ENCODE data around the gene PRKAG1. TPM values are rescaled to one million over a fixed set of nuclear protein-coding genes. Genes with fewer than 3 reads are reported as not detected.

PRKAG1 gene
- total RNA-seq, 1 donor from 2014 or later: 68.5 TPM

DNA sequence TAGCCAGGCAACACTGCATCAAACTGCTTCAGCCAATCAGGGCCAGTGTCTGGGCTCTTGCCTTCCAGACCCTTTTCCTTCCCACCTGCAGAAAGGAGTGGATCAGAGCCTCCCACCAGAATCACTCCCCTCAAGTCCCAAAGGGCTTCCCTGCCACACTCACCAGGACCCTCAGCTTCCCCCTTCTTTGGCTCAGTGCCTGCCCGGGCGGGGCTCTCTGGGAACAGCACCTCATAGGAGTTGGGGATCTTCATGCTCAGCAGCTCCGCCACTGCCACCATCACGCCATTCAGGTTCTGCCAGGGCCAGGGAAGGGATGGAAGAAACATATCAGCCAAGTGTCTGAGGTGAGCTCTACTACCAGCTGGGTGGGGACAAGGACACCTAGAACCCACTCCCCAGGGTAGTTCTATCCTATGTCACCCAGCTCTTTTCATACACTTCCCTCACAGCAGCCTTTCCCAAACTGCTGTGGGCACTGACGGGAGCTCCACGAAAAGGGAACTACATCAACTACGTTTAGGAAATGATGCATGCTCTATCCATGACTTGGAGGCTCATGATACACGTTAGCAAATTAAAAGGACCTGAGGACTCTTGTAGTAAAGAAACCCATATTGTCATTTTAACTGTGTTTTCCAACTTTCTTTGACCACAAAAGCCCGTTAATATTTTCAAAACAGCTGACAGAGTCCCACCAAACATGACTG lies 9.4 kb upstream of the PRKAG1 start:
- DNase-seq (ENCODE audit: low read depth): no peak
- Histone ChIP-seq H3K27me3 (ENCODE audit: control insufficient read depth, insufficient read depth, low read length) (no peaks in the 10 kb centered on the region), H3K4me3 (ENCODE audit: low read depth, low read length) (no peak overlapping the region), H3K36me3 (ENCODE audit: control insufficient read depth, insufficient read depth, low read length) (peaks cover 7% of the 10 kb centered on the region)
- TF ChIP-seq, protein P1, sequence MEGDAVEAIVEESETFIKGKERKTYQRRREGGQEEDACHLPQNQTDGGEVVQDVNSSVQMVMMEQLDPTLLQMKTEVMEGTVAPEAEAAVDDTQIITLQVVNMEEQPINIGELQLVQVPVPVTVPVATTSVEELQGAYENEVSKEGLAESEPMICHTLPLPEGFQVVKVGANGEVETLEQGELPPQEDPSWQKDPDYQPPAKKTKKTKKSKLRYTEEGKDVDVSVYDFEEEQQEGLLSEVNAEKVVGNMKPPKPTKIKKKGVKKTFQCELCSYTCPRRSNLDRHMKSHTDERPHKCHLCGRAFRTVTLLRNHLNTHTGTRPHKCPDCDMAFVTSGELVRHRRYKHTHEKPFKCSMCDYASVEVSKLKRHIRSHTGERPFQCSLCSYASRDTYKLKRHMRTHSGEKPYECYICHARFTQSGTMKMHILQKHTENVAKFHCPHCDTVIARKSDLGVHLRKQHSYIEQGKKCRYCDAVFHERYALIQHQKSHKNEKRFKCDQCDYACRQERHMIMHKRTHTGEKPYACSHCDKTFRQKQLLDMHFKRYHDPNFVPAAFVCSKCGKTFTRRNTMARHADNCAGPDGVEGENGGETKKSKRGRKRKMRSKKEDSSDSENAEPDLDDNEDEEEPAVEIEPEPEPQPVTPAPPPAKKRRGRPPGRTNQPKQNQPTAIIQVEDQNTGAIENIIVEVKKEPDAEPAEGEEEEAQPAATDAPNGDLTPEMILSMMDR (IDR thresholded peaks at IDR 0.05; ENCODE audit: insufficient read depth, low read length, poor library complexity, severe bottlenecking): no peak

DNA sequence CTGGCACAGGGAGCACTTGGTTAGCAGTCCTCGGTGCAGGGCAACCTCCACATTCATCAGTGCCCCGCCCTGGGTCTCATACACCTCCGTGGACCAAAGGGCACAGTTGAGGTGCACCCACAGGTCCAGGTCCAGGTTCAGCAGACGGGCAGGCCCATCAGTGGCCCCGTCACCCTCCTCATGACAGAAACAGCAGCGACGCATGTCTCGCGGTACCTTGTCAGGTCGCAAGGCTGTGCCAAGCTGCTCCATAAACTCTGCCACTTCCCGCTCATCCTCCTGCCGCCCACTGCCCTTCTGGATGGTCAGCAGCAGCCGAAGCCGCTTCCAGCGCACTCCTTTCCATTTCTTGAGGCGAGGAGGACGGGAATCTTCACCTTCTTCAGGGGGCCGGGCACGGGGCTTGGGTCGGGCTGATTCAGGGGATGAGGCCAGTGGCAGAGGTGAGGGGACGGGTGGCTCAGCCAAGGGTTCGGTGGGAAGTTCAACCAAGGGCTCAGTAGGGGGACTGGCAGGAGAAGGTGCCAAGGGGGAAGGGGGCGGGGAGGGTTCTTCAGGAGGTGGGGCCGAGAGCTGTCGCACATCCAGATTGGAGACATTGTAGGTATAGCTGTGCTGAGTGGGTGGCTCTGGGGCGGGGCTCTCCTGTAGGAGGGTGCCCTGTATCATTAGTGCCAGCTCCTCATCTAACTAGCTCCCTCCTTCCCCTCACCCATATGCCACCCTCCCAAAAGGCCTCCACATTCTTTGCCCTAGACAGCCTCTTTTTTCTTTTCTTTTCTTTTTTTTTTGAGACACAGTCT lies 8.3 kb upstream of the PRKAG1 start:
- Histone ChIP-seq H3K4me3 (ENCODE audit: low read depth, low read length) (no peak overlapping the region), H3K36me3 (ENCODE audit: control insufficient read depth, insufficient read depth, low read length) (peaks cover 5% of the 10 kb centered on the region), H3K27me3 (ENCODE audit: control insufficient read depth, insufficient read depth, low read length) (no peaks in the 10 kb centered on the region)
- TF ChIP-seq, protein P1 (IDR thresholded peaks at IDR 0.05; ENCODE audit: insufficient read depth, low read length, poor library complexity, severe bottlenecking): no peak
- DNase-seq (ENCODE audit: low read depth): no peak

DNA sequence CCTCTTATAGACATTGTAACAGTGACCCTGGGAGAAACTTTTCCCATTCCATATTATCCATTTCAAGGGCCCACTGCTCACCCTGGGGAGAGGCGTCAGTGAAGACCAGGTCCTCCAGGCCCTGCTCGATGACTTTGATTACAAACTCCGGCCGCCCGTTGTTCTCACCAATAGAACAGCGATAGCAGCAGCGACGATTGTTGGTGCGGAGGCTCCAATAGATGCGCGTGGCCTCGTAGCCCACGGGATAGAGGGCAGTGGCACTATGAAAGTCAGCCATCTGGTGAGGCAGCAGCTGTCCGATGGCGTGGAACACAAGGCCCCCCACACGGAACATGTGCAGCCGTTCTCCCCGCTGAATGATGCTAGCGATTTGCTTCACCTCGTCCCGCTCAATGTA lies 7.5 kb upstream of the PRKAG1 start:
- Histone ChIP-seq H3K4me3 (ENCODE audit: low read depth, low read length) (no peak overlapping the region), H3K36me3 (ENCODE audit: control insufficient read depth, insufficient read depth, low read length) (peaks cover 4% of the 10 kb centered on the region), H3K27me3 (ENCODE audit: control insufficient read depth, insufficient read depth, low read length) (no peaks in the 10 kb centered on the region)
- TF ChIP-seq, protein P1 (IDR thresholded peaks at IDR 0.05; ENCODE audit: insufficient read depth, low read length, poor library complexity, severe bottlenecking): no peak
- no peak for DNase-seq (ENCODE audit: low read depth)

DNA sequence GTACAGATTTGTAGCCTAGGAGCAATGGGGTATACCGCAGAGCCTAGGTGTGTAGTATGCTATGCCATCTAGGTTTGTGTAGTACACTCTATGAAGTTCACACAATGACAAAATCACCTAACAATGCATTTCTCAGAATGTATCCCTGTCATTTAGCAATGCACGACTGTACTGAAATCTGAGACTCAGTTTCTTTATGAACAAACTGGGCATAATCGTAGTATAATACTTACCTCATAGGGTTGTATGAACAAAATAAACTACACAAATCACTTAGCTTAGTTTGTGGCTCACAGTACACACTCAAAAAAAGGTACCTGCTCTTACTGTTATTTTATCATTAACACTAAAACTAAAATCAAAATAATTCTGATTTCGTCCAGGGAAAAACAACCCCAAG lies 6.9 kb upstream of the PRKAG1 start:
- DNase-seq (ENCODE audit: low read depth): no peak
- peaks cover 4% of the 10 kb centered on the region for H3K36me3 ChIP-seq (ENCODE audit: control insufficient read depth, insufficient read depth, low read length)

DNA sequence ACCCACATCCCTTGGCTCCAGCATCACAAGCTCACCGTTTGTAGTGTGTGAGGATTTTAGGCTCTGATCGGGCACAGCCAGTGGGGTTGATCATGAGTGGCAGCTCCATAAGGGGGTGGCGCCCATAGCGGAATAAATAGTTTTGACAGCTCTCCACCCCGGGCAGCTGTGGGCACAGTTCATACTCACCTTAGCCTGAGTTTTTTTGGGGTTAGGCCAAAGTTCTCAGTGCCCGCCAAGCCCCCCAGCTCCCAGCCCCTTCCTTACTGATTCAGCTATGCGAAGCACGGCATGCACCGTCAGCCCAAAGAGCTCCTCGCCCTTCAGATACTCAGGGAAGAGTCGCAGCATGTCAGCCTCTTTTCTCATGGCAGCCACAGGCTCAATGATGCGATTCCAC lies 6.0 kb upstream of the PRKAG1 start:
- TF ChIP-seq, protein P1 (IDR thresholded peaks at IDR 0.05; ENCODE audit: insufficient read depth, low read length, poor library complexity, severe bottlenecking): no peak
- no peak overlapping the region for H3K4me3 ChIP-seq (ENCODE audit: low read depth, low read length)
- no peak for DNase-seq (ENCODE audit: low read depth)
- peaks cover 4% of the 10 kb centered on the region for H3K36me3 ChIP-seq (ENCODE audit: control insufficient read depth, insufficient read depth, low read length)
- H3K27me3 ChIP-seq (ENCODE audit: control insufficient read depth, insufficient read depth, low read length): no peaks in the 10 kb centered on the region

More for the DNA sequence above, 6.9 kb upstream of the PRKAG1 start:
- no peaks in the 10 kb centered on the region for H3K27me3 ChIP-seq (ENCODE audit: control insufficient read depth, insufficient read depth, low read length)
- H3K4me3 ChIP-seq (ENCODE audit: low read depth, low read length): no peak overlapping the region
- TF ChIP-seq, protein P1 (IDR thresholded peaks at IDR 0.05; ENCODE audit: insufficient read depth, low read length, poor library complexity, severe bottlenecking): no peak
